CD4-positive, alpha-beta T cell (primary cell): ENCODE data around the gene RHOF. TPM values are rescaled to one million over a fixed set of nuclear protein-coding genes. Genes with fewer than 3 reads are reported as not detected.

Experiments used
- ATAC-seq: fragments of 200-7000 bp; cut with Tn5 transposase; one replicate; pipeline ENCODE4 v1.10.0; 2022; ENCODE audit warnings: mild to moderate bottlenecking; ENCODE audit not compliant: poor library complexity
- CTCF ChIA-PET: fragments of 350-600 bp; sonication (Branson Sonifier 250); formaldehyde crosslinking; loops from one replicate; lab custom pipeline; 2021; ENCODE audit warnings: antibody characterized with exemption, inconsistent platforms; lab: Charles Lee
- POLR2A ChIA-PET: fragments of 350-600 bp; sonication (Branson Sonifier 250); formaldehyde crosslinking; loops from one replicate; lab custom pipeline; 2021; ENCODE audit warnings: antibody characterized with exemption, inconsistent platforms; lab: Charles Lee
- DNase-seq, 14 experiments: peaks; one replicate each; pipeline ENCODE4 v3.0.0-alpha.2; 2013 to 2020; ENCODE audit warnings: mixed read lengths in 2 of 14
- H3K27ac ChIP-seq, 2 donors: one replicate each; pipeline versions ENCODE4 v1.5.1 to v1.7.0; 2013; ENCODE audit warnings: low read length in 2 of 2, low read depth in 1 of 2, mild to moderate bottlenecking in 1 of 2
- H3K27me3 ChIP-seq, 2 experiments: 1 replicate in 1 of 2; 2 replicates in 1 of 2; pipeline versions ENCODE4 v1.6.1 to v1.7.0; 2013; ENCODE audit warnings: low read length in 2 of 2, control low read depth in 1 of 2, mild to moderate bottlenecking in 1 of 2, moderate library complexity in 1 of 2; ENCODE audit not compliant: insufficient read depth in 2 of 2, control insufficient read depth in 1 of 2
- H3K36me3 ChIP-seq: one replicate; pipeline ENCODE4 v1.6.1; 2013; ENCODE audit warnings: low read length, control low read depth; ENCODE audit not compliant: insufficient read depth
- H3K4me1 ChIP-seq: one replicate; pipeline ENCODE4 v1.6.1; 2013; ENCODE audit warnings: low read length, control low read depth; ENCODE audit not compliant: insufficient read depth
- H3K4me3 ChIP-seq: one replicate; pipeline ENCODE4 v1.5.1; 2013; ENCODE audit warnings: mild to moderate bottlenecking, low read length, moderate library complexity
- H3K9me3 ChIP-seq, 2 experiments: 1 replicate in 1 of 2; 2 replicates in 1 of 2; pipeline versions ENCODE4 v1.6.1 to v1.7.0; 2013; ENCODE audit warnings: low read length in 2 of 2, mild to moderate bottlenecking in 2 of 2, control low read depth in 1 of 2, moderate library complexity in 1 of 2; ENCODE audit not compliant: control insufficient read depth in 1 of 2, insufficient read depth in 1 of 2
- H3K27ac Mint-ChIP-seq: one replicate; pipeline ENCODE4 v1.8.0; 2020; ENCODE audit warnings: mixed read lengths
- H3K27me3 Mint-ChIP-seq: one replicate; pipeline ENCODE4 v1.8.0; 2021; ENCODE audit warnings: mixed read lengths
- H3K36me3 Mint-ChIP-seq: one replicate; pipeline ENCODE4 v1.8.0; 2021; ENCODE audit warnings: low read depth, mixed read lengths
- H3K4me1 Mint-ChIP-seq: one replicate; pipeline ENCODE4 v1.8.0; 2021; ENCODE audit warnings: low read depth, mixed read lengths
- H3K4me3 Mint-ChIP-seq: one replicate; pipeline ENCODE4 v1.8.0; 2020; ENCODE audit warnings: mild to moderate bottlenecking, mixed read lengths
- H3K9me3 Mint-ChIP-seq: one replicate; pipeline ENCODE4 v1.8.0; 2020; ENCODE audit warnings: mixed read lengths
- CTCF ChIP-seq: fragments of 200-600 bp; IDR thresholded peaks from one replicate; pipeline ENCODE4 v1.8.0; 2022; ENCODE audit warnings: antibody characterized with exemption, mild to moderate bottlenecking
- intact Hi-C, 2 experiments: fragments of 100-400 bp; cut with DNase I in 1 of 2; cut with micrococcal nuclease in 1 of 2; formaldehyde crosslinking; loops; one replicate each; pipeline versions ENCODE4 v1.15.1 to v1.9.0; 2023 to 2025; cut with DNase I, micrococcal nuclease
- polyA plus RNA-seq, 2 donors: library from polyadenylated mRNA; unstranded; fragments of 120-200 nt; gene quantifications; one replicate each; pipeline ENCODE4 v1.2.1, GENCODE V29; 2013
- total RNA-seq, 174 experiments: library from RNA in 2 of 174; stranded (reverse) in 2 of 174; gene quantifications; one replicate each; pipeline ENCODE4 v1.2.3 and lab custom pipeline; 2021 to 2026

RHOF gene
- 100 to 1,000 TPM; 155 to 164 TPM for total RNA-seq
- 67.5 TPM for polyA plus RNA-seq (2013, experiment 1 of 2)
- polyA plus RNA-seq (2013, experiment 2 of 2), result 79.0 TPM
- 52.0 to 188 (median 92.6) reads per million in 172 experiments for total RNA-seq (lab: John Stamatoyannopoulos, UW)

GRCh38 chr12:121793440-121793837 lies at the start of gene RHOF:
RHOF (minus strand) TSS chr12:121793688; CDS start chr12:121793633, 55 bp downstream.
- Histone ChIP-seq H3K27me3 (no peaks in the 10 kb centered on the region), H3K27ac (peak within 1 kb of the TSS; percentile 94 to 99), H3K36me3 (peaks cover 40% of the 10 kb centered on the region), H3K4me3 (peak within 1 kb of the TSS; percentile 94), H3K9me3 (no peaks in the 10 kb centered on the region), H3K4me1 (peaks cover 94% of the 10 kb centered on the region)
- ChIA-PET CTCF (interaction anchor here (0.6 to 14.7 kb wide), 29 partner anchors 10 to 302 kb away, joined by 3 to 746 read pairs (median 9); partner anchors contain the start of genes PSMD9, SETD1B and TMEM120B), POLR2A (interaction anchor here (0.6 to 34.6 kb wide), 13 partner anchors 5 to 733 kb away, joined by 3 to 1869 read pairs (median 8); partner anchors contain the start of genes KDM2B, KNTC1, ORAI1 and PSMD9)
- Mint-ChIP-seq H3K9me3 (no peaks in the 10 kb centered on the region), H3K4me1 (peaks cover 72% of the 10 kb centered on the region), H3K4me3 (peak within 1 kb of the TSS; percentile 90), H3K27ac (peak within 1 kb of the TSS; percentile 97), H3K27me3 (no peaks in the 10 kb centered on the region), H3K36me3 (peaks cover 68% of the 10 kb centered on the region)
- ATAC-seq (peak; percentile 3), DNase-seq (peak in 8 of 14 experiments; percentile 51 to 74 (median 63))
- no peak for TF ChIP-seq CTCF
- intact Hi-C loops, result loop anchor here (5.0 kb wide), 2 partner anchors 81 to 166 kb away; partner anchors contain the start of genes TMEM120B (in 2 of the 2) and ORAI1 (in 1 of the 2)

- TF ChIP-seq CTCF, result no peak
- POLR2A ChIA-PET, result interaction anchor here (0.6 to 2.0 kb wide), 6 partner anchors 12 to 53 kb away, joined by 4 to 5 read pairs (median 4); partner anchors contain the start of genes PSMD9 and RHOF
- H3K4me1 Mint-ChIP-seq, result peaks cover 14% of the 10 kb centered on the region
These were observed 46.7 kb upstream of the RHOF start for GRCh38 chr12:121839993-121840761.

More at GRCh38 chr12:121839993-121840761, 46.7 kb upstream of the RHOF start:
- ATAC-seq, result no peak
- intact Hi-C loops, result loop anchor here (1.0 to 5.0 kb wide), 4 partner anchors 45 to 127 kb away; partner anchors contain the start of genes PSMD9 (in 2 of the 2) and TMEM120B (in 1 of the 2)
- no peaks in the 10 kb centered on the region for H3K36me3 ChIP-seq
- peak overlapping the region; percentile 21 to 44 for H3K27ac ChIP-seq
- no peaks in the 10 kb centered on the region for H3K27me3 ChIP-seq
- no peaks in the 10 kb centered on the region for H3K9me3 ChIP-seq
- H3K4me3 ChIP-seq, result peak overlapping the region; percentile 85
- H3K4me1 ChIP-seq, result peaks cover 18% of the 10 kb centered on the region
- Mint-ChIP-seq H3K4me3 (peak overlapping the region; percentile 94), H3K27me3 (no peaks in the 10 kb centered on the region), H3K36me3 (no peaks in the 10 kb centered on the region), H3K9me3 (no peaks in the 10 kb centered on the region), H3K27ac (peak overlapping the region; percentile 77)
- no peak for DNase-seq
- CTCF ChIA-PET, result interaction anchor here (0.6 to 4.5 kb wide), 5 partner anchors 29 to 296 kb away, joined by 3 to 44 read pairs (median 4); partner anchors contain the start of genes ORAI1 and RHOF
